Measurements from ENCODE around the gene TMEM63A. TPM values are rescaled to one million over a fixed set of nuclear protein-coding genes. Genes with fewer than 3 reads are reported as not detected.

The TMEM63A gene
- total and polyA plus RNA-seq, 2 of the 13 experiments (the other 11 are each of a cell fraction or from before 2014, with no cell fraction given): 23.9 to 53.3 TPM

DNA sequence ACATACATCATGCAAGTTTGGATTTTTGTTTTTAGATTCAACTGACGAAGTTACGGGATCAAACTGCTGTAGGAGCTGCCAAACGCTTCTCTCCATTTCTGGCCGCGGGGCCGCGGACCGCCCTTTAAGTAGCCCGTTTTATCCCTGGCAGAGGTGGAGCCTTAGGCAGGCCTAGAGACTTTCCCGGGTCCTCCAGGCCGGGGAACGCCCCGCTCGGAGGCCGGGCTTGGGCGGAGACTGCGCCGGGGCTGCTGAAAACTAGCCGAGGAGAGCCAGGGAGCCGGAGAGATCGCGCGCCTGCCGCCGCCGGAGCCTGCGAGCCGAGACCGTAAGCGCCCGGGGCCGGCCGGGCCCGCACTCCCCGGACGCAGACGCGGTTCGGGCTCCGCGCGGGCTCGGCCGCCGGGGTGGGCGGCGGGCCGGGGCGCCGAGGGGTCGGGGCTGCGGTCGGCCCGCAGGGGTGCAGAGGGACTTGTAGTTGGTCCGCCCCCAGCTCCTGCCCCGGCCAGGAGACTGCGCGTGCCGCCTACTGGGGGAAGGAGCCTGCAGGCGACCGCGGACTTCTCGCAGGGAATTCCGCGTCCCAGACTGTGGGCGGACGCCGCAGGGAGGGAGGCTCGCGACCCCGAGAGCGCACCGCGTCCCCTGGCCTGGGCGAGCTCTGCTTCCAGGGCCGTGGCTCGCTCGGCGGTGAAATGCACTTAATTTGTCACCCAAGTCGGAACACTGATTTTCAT, 72.2 kb downstream of the TMEM63A start, which contains the start of gene EPHX1 (continued):
- TF ChIP-seq, protein P1, sequence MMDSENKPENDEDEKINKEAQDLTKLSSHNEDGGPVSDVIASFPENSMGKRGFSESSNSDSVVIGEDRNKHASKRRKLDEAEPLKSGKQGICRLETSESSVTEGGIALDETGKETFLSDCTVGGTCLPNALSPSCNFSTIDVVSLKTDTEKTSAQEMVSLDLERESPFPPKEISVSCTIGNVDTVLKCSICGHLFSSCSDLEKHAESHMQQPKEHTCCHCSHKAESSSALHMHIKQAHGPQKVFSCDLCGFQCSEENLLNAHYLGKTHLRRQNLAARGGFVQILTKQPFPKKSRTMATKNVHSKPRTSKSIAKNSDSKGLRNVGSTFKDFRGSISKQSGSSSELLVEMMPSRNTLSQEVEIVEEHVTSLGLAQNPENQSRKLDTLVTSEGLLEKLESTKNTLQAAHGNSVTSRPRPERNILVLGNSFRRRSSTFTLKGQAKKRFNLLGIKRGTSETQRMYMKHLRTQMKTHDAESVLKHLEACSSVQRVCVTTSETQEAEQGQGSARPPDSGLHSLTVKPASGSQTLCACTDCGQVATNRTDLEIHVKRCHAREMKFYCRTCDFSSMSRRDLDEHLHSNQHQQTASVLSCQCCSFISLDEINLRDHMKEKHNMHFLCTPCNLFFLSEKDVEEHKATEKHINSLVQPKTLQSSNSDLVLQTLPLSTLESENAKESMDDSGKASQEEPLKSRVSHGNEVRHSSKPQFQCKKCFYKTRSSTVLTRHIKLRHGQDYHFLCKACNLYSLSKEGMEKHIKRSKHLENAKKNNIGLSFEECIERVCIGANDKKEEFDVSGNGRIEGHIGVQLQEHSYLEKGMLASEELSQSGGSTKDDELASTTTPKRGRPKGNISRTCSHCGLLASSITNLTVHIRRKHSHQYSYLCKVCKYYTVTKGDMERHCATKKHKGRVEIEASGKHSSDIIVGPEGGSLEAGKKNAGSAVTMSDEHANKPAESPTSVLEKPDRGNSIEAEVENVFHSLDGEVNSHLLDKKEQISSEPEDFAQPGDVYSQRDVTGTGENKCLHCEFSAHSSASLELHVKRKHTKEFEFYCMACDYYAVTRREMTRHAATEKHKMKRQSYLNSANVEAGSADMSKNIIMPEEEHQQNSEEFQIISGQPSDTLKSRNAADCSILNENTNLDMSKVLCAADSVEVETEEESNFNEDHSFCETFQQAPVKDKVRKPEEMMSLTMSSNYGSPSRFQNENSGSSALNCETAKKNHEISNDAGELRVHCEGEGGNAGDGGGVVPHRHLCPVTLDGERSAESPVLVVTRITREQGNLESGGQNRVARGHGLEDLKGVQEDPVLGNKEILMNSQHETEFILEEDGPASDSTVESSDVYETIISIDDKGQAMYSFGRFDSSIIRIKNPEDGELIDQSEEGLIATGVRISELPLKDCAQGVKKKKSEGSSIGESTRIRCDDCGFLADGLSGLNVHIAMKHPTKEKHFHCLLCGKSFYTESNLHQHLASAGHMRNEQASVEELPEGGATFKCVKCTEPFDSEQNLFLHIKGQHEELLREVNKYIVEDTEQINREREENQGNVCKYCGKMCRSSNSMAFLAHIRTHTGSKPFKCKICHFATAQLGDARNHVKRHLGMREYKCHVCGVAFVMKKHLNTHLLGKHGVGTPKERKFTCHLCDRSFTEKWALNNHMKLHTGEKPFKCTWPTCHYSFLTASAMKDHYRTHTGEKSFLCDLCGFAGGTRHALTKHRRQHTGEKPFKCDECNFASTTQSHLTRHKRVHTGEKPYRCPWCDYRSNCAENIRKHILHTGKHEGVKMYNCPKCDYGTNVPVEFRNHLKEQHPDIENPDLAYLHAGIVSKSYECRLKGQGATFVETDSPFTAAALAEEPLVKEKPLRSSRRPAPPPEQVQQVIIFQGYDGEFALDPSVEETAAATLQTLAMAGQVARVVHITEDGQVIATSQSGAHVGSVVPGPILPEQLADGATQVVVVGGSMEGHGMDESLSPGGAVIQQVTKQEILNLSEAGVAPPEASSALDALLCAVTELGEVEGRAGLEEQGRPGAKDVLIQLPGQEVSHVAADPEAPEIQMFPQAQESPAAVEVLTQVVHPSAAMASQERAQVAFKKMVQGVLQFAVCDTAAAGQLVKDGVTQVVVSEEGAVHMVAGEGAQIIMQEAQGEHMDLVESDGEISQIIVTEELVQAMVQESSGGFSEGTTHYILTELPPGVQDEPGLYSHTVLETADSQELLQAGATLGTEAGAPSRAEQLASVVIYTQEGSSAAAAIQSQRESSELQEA (CRISPR knock-in tag; IDR thresholded peaks at IDR 0.05; ENCODE audit: not compliant biosample characterization): no peak
- TF ChIP-seq ZNF292 (CRISPR knock-in tag; IDR thresholded peaks at IDR 0.05; ENCODE audit: borderline replicate concordance, low read depth) (no peak), ZNF589 (CRISPR knock-in tag; conservative IDR thresholded peaks at IDR 0.05) (no peak), ZFP36L1 (CRISPR knock-in tag; IDR thresholded peaks at IDR 0.05) (no peak), ZBTB7A (CRISPR knock-in tag; IDR thresholded peaks at IDR 0.05) (peak; percentile 54), ZSCAN9 (CRISPR knock-in tag; IDR thresholded peaks at IDR 0.05; ENCODE audit: borderline replicate concordance) (peak; percentile 78; the same call in 1 of the 2 replicates)
- TF ChIP-seq, protein P2, sequence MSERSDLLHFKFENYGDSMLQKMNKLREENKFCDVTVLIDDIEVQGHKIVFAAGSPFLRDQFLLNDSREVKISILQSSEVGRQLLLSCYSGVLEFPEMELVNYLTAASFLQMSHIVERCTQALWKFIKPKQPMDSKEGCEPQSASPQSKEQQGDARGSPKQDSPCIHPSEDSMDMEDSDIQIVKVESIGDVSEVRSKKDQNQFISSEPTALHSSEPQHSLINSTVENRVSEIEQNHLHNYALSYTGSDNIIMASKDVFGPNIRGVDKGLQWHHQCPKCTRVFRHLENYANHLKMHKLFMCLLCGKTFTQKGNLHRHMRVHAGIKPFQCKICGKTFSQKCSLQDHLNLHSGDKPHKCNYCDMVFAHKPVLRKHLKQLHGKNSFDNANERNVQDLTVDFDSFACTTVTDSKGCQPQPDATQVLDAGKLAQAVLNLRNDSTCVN (CRISPR knock-in tag; IDR thresholded peaks at IDR 0.05; ENCODE audit: borderline replicate concordance): 0 out of 2 replicates have a peak, but pooled peaks have one; percentile 28
- TF ChIP-seq, protein P3, sequence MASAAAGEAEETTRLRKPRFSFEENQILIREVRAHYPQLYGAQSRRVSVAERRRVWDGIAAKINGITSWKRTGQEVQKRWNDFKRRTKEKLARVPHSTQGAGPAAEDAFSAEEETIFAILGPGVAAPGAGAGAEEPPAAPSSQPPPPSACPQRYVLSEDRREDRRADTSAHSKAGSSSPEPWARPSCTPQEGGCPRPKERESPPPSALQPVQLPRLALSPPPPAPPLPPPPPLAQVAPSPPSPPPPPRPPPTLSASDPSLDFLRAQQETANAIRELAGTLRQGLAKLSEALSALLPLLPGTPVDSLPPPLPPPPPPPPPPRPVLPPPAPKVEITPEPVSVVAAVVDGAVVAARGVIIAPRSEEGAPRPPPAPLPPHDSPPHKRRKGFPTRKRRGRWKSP (CRISPR knock-in tag; IDR thresholded peaks at IDR 0.05): peak; percentile 27; the same call in 1 of the 2 replicates
- TF ChIP-seq, protein P4, sequence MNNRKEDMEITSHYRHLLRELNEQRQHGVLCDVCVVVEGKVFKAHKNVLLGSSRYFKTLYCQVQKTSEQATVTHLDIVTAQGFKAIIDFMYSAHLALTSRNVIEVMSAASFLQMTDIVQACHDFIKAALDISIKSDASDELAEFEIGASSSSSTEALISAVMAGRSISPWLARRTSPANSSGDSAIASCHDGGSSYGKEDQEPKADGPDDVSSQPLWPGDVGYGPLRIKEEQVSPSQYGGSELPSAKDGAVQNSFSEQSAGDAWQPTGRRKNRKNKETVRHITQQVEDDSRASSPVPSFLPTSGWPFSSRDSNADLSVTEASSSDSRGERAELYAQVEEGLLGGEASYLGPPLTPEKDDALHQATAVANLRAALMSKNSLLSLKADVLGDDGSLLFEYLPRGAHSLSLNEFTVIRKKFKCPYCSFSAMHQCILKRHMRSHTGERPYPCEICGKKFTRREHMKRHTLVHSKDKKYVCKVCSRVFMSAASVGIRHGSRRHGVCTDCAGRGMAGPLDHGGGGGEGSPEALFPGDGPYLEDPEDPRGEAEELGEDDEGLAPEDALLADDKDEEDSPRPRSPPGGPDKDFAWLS (CRISPR knock-in tag; IDR thresholded peaks at IDR 0.05; ENCODE audit: borderline replicate concordance): no peak
- TF ChIP-seq, protein P5, sequence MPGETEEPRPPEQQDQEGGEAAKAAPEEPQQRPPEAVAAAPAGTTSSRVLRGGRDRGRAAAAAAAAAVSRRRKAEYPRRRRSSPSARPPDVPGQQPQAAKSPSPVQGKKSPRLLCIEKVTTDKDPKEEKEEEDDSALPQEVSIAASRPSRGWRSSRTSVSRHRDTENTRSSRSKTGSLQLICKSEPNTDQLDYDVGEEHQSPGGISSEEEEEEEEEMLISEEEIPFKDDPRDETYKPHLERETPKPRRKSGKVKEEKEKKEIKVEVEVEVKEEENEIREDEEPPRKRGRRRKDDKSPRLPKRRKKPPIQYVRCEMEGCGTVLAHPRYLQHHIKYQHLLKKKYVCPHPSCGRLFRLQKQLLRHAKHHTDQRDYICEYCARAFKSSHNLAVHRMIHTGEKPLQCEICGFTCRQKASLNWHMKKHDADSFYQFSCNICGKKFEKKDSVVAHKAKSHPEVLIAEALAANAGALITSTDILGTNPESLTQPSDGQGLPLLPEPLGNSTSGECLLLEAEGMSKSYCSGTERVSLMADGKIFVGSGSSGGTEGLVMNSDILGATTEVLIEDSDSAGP (CRISPR knock-in tag; IDR thresholded peaks at IDR 0.05; ENCODE audit: borderline replicate concordance): peak; percentile 80
- TF ChIP-seq, protein P6, sequence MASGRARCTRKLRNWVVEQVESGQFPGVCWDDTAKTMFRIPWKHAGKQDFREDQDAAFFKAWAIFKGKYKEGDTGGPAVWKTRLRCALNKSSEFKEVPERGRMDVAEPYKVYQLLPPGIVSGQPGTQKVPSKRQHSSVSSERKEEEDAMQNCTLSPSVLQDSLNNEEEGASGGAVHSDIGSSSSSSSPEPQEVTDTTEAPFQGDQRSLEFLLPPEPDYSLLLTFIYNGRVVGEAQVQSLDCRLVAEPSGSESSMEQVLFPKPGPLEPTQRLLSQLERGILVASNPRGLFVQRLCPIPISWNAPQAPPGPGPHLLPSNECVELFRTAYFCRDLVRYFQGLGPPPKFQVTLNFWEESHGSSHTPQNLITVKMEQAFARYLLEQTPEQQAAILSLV (CRISPR knock-in tag; IDR thresholded peaks at IDR 0.05; ENCODE audit: borderline replicate concordance): no peak

Measured in HepG2 (cell line).